ENCODE measurements around the gene B4GALT6.

B4GALT6 gene

DNA sequence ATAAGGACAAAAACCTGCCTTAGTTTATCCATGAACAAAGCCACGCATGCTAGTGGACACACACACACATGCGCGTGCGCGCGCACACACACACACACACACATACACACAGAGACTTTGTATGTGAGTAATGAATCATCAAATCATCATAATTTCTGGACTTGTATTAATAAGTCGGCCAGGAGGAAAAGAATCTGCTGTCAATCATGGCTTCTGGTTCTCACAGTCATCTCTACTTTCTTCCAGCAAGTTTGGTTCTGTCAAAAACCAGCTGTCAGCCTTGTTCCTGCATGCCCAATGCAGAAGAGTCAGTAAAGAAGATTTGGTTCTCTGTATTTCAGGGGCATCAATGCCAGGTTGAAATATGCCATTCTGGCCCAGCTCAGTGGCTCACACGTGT is 93.8 kb downstream of the B4GALT6 start:
- CTCF ChIA-PET: interaction anchor here (1.0 kb wide), 1 partner anchor 20 kb away, joined by 3 read pairs; no protein-coding TSS in a partner anchor
- TF ChIP-seq SUZ12 (IDR thresholded peaks at IDR 0.05) (no peak), CTBP1 (IDR thresholded peaks at IDR 0.05; ENCODE audit: borderline replicate concordance) (no peak), FOXK2 (IDR thresholded peaks at IDR 0.05) (no peak), NFRKB (IDR thresholded peaks at IDR 0.05) (no peak), PKNOX1 (IDR thresholded peaks at IDR 0.05) (peak; percentile 16; the same call in 1 of the 2 replicates), FOXM1 (IDR thresholded peaks at IDR 0.05; ENCODE audit: borderline replicate concordance) (no peak), ELF4 (IDR thresholded peaks at IDR 0.05) (no peak)
- DNase-seq (ENCODE audit: extremely low spot score): no peak
- POLR2A ChIA-PET: no interaction called here

DNA sequence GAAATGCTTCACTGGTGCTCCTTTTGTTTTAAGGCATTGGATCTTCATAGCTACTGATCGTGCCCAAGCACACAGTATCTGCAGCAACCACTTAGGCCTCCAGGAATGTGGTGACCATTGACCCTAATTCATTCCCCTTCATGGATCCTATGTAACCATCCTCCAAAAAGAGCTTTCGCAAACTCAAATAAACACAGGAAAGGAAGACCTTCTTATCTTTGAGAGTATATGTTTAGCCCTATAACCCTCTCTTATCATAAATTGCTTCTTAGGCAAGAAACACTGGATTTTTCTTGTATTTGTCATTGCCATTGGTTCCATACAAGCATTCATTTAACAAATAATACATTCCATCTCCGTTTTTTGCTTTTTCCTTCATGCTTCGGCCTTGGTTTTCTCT is 96.9 kb downstream of the B4GALT6 start:
- ChIA-PET CTCF (interaction anchor here (0.6 kb wide), 1 partner anchor 1173 kb away, joined by 4 read pairs; no protein-coding TSS in a partner anchor), POLR2A (no interaction called here)
- no peak for DNase-seq (ENCODE audit: extremely low spot score)
- TF ChIP-seq NFRKB (IDR thresholded peaks at IDR 0.05): no peak
- no peak for TF ChIP-seq ARNT (IDR thresholded peaks at IDR 0.05)
- TF ChIP-seq FOXM1 (IDR thresholded peaks at IDR 0.05; ENCODE audit: borderline replicate concordance): no peak
- TF ChIP-seq L3MBTL2 (conservative IDR thresholded peaks at IDR 0.05): no peak
- TF ChIP-seq FOXA1 (IDR thresholded peaks at IDR 0.05): no peak
- no peak for TF ChIP-seq ELF4 (IDR thresholded peaks at IDR 0.05)
- no peak for TF ChIP-seq FOXK2 (IDR thresholded peaks at IDR 0.05)
- no peak for TF ChIP-seq SP1 (IDR thresholded peaks at IDR 0.05)

DNA sequence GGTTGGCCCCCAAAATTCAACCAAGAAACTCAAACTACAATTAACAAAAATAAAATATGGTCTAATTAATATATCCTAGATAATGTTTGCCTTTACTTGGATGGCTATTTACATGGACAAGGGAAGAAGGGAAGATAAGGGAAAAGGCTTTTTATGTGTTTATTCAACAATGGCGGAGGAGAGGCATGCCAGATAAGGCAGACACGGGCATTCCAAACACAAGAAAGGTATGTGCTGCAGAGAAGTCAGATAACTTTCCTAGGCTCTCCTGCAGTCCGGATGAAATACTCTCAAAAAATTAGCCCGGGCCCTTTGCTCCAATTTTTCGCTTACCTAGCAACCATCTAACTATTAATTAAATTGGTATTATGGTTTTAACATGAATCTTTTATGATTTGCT is 97.8 kb downstream of the B4GALT6 start:
- TF ChIP-seq LEF1 (IDR thresholded peaks at IDR 0.05; ENCODE audit: borderline replicate concordance) (no peak), HDGF (IDR thresholded peaks at IDR 0.05; ENCODE audit: borderline replicate concordance) (no peak)
- ChIA-PET CTCF (interaction anchor here (0.6 to 0.7 kb wide), 3 partner anchors 24 to 1174 kb away, joined by 3 to 4 read pairs (median 3); no protein-coding TSS in a partner anchor), POLR2A (interaction anchor here (0.6 kb wide), 1 partner anchor 52 kb away, joined by 3 read pairs; no protein-coding TSS in a partner anchor)
- DNase-seq (ENCODE audit: extremely low spot score): no peak

- DNase-seq (ENCODE audit: extremely low spot score): no peak
- TF ChIP-seq ZNF384 (IDR thresholded peaks at IDR 0.05) (no peak), ARNT (IDR thresholded peaks at IDR 0.05) (no peak), TARDBP (IDR thresholded peaks at IDR 0.05) (no peak), NFRKB (IDR thresholded peaks at IDR 0.05) (no peak), FOXM1 (IDR thresholded peaks at IDR 0.05; ENCODE audit: borderline replicate concordance) (no peak), CTBP1 (IDR thresholded peaks at IDR 0.05; ENCODE audit: borderline replicate concordance) (no peak), LEF1 (IDR thresholded peaks at IDR 0.05; ENCODE audit: borderline replicate concordance) (no peak), SP1 (IDR thresholded peaks at IDR 0.05) (no peak), ELF4 (IDR thresholded peaks at IDR 0.05) (no peak), HDGF (IDR thresholded peaks at IDR 0.05; ENCODE audit: borderline replicate concordance) (no peak), PKNOX1 (IDR thresholded peaks at IDR 0.05) (no peak), FOXK2 (IDR thresholded peaks at IDR 0.05) (no peak), L3MBTL2 (conservative IDR thresholded peaks at IDR 0.05) (no peak), FOXA1 (IDR thresholded peaks at IDR 0.05) (no peak), SUZ12 (IDR thresholded peaks at IDR 0.05) (no peak), BHLHE40 (IDR thresholded peaks at IDR 0.05; ENCODE audit: borderline replicate concordance) (no peak)
- CTCF ChIA-PET: interaction anchor here (0.6 to 0.7 kb wide), 2 partner anchors 25 to 80 kb away, joined by 3 read pairs; no protein-coding TSS in a partner anchor
- POLR2A ChIA-PET: interaction anchor here (0.6 kb wide), 1 partner anchor 53 kb away, joined by 3 read pairs; no protein-coding TSS in a partner anchor
Observed at GRCh38 chr18:31585991-31586390, 98.4 kb downstream of the B4GALT6 start.

DNA sequence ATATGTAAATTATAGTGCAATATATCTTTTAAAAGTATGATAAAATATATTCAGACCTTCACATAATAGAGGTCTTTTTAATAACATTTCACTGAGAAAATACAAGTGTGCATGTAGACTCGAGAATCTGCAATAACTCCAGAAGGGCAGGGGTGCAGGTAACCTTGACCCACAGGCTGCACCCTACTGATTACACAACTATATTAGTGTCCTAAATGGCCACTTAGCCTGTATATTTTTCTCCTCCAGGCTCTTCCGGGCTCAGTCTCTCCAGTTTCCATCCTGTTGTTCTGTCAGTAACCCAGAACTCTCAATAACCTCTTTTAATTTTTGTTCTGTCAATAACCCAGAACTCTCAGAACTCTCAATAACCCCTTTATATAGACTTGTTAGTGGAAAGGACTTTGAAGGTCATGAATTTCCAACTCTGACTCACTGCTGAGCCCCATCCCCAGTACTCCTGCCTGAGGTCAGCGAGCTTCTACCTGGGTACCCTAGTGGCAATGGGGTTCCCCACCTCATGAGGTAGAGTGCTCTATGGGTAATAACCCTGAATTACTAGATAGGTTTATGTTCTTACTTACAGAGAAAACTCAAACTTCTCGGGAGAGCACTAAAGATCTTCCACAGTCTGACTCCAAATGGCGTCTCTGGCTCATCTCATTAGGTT is 101.1 kb downstream of the B4GALT6 start:
- ChIA-PET CTCF (interaction anchor here (0.6 kb wide), 1 partner anchor 101 kb away, joined by 3 read pairs; the partner anchor contains the start of gene B4GALT6), POLR2A (no interaction called here)
- TF ChIP-seq FOXA1 (IDR thresholded peaks at IDR 0.05) (no peak), FOXK2 (IDR thresholded peaks at IDR 0.05) (no peak), PKNOX1 (IDR thresholded peaks at IDR 0.05) (no peak), ZNF384 (IDR thresholded peaks at IDR 0.05) (no peak), SP1 (IDR thresholded peaks at IDR 0.05) (no peak), HDGF (IDR thresholded peaks at IDR 0.05; ENCODE audit: borderline replicate concordance) (no peak), CTBP1 (IDR thresholded peaks at IDR 0.05; ENCODE audit: borderline replicate concordance) (no peak), BHLHE40 (IDR thresholded peaks at IDR 0.05; ENCODE audit: borderline replicate concordance) (no peak), ELF4 (IDR thresholded peaks at IDR 0.05) (no peak), L3MBTL2 (conservative IDR thresholded peaks at IDR 0.05) (no peak), ARNT (IDR thresholded peaks at IDR 0.05) (no peak), SUZ12 (IDR thresholded peaks at IDR 0.05) (no peak), FOXM1 (IDR thresholded peaks at IDR 0.05; ENCODE audit: borderline replicate concordance) (no peak), NFRKB (IDR thresholded peaks at IDR 0.05) (no peak), LEF1 (IDR thresholded peaks at IDR 0.05; ENCODE audit: borderline replicate concordance) (no peak), TARDBP (IDR thresholded peaks at IDR 0.05) (no peak)
- no peak for DNase-seq (ENCODE audit: extremely low spot score)

GRCh38 chr18:31581498-31582197 is 102.7 kb downstream of the B4GALT6 start:
- DNase-seq (ENCODE audit: extremely low spot score): no peak
- CTCF ChIA-PET: no interaction called here
- TF ChIP-seq SUZ12 (IDR thresholded peaks at IDR 0.05) (no peak), FOXK2 (IDR thresholded peaks at IDR 0.05) (no peak), FOXM1 (IDR thresholded peaks at IDR 0.05; ENCODE audit: borderline replicate concordance) (no peak), PKNOX1 (IDR thresholded peaks at IDR 0.05) (no peak), L3MBTL2 (conservative IDR thresholded peaks at IDR 0.05) (no peak), ELF4 (IDR thresholded peaks at IDR 0.05) (no peak), CTBP1 (IDR thresholded peaks at IDR 0.05; ENCODE audit: borderline replicate concordance) (no peak)
- POLR2A ChIA-PET: no interaction called here
